GM19351 (cell line): Measurements from ENCODE around the gene CRELD2.

ENCODE experiments used
- ATAC-seq: cut with Tn5 transposase; IDR thresholded peaks from one replicate; pipeline ENCODE4 v1.9.1; 2021; ENCODE audit warnings: mild to moderate bottlenecking, moderate library complexity; ENCODE audit not compliant: unreplicated experiment

The CRELD2 gene

GRCh38 chr22:49928555-49929210 lies 10.2 kb downstream of the CRELD2 start:
- ATAC-seq, result no peak

GRCh38 chr22:49929211-49929979 lies 11.0 kb downstream of the CRELD2 start:
- peak; percentile 44 for ATAC-seq

GRCh38 chr22:49929994-49930575 lies 11.7 kb downstream of the CRELD2 start:
- ATAC-seq, result no peak

- ATAC-seq, result no peak
Observed at GRCh38 chr22:49930596-49931412, 12.4 kb downstream of the CRELD2 start.

GRCh38 chr22:49933236-49934159 lies 15.1 kb downstream of the CRELD2 start:
- no peak for ATAC-seq

- no peak for ATAC-seq
Observed at GRCh38 chr22:49934160-49934890, 15.9 kb downstream of the CRELD2 start.

- ATAC-seq, result no peak
Observed at GRCh38 chr22:49934891-49935557, 16.6 kb downstream of the CRELD2 start.

GRCh38 chr22:49935561-49935960 lies 17.1 kb downstream of the CRELD2 start:
- ATAC-seq, result no peak

GRCh38 chr22:49936018-49936972 lies 17.9 kb downstream of the CRELD2 start:
- peak; percentile 72 for ATAC-seq

GRCh38 chr22:49936973-49937757 lies 18.7 kb downstream of the CRELD2 start:
- no peak for ATAC-seq

- ATAC-seq, result no peak
Observed at GRCh38 chr22:49937758-49938564, 19.5 kb downstream of the CRELD2 start.

GRCh38 chr22:49938565-49939136 lies 20.2 kb downstream of the CRELD2 start:
- ATAC-seq, result no peak

- ATAC-seq, result no peak
Observed at GRCh38 chr22:49941507-49942316, 23.3 kb downstream of the CRELD2 start.

GRCh38 chr22:49942565-49943404 lies 24.4 kb downstream of the CRELD2 start:
- no peak for ATAC-seq
